ENCODE measurements around the gene GID8.
A peak's percentile ranks its signal among the peaks of the same experiment; 100 is the strongest.

GID8 gene

DNA sequence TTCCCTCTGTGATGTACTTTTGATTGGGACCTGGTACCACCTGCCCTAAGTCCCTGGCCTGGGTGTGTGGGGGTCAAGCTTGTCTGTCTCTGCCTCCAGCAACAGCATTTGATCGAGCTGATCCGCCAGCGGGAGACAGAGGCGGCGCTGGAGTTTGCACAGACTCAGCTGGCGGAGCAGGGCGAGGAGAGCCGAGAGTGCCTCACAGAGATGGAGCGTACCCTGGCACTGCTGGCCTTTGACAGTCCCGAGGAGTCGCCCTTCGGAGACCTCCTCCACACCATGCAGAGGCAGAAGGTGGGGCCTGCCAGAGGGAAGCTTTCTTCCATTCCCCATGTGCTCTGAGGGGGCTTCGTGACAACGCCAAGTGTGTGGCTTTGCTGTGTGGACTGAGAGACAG lies 5.4 kb downstream of the GID8 start:
- no peak for DNase-seq (ENCODE audit: low spot score)

DNA sequence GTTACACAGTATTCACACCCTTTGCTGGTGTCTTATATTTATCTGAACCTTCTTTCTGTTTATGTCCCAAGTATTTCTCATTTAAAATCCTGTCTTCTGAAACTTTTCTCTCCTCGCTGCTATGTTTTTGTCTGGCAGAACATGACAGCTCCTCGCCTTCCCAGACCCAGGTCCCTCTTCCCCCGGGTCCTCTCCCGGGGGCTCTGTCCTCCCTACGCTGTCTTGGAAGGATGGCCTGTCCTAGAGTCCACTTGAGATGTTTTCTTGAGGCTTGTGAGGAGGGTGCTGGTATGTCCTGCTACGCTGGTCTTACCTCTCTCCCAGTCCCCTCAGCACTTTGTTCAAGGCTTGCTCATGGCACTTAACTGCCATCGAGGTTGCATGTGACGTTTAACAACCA lies 6.2 kb downstream of the GID8 start:
- no peak for DNase-seq (ENCODE audit: low spot score)

DNA sequence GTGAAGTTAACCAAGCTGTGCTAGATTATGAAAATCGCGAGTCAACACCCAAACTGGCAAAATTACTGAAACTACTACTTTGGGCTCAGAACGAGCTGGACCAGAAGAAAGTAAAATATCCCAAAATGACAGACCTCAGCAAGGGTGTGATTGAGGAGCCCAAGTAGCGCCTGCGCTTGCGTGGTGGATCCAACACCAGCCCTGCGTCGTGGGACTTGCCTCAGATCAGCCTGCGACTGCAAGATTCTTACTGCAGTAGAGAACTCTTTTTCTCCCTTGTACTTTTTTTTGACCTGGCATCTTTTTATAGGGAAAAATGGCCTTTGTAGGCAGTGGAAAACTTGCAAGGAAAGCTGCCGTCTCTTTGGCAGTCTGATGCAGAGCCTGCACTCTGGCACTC lies 6.8 kb downstream of the GID8 start:
- DNase-seq (ENCODE audit: low spot score) = no peak

DNA sequence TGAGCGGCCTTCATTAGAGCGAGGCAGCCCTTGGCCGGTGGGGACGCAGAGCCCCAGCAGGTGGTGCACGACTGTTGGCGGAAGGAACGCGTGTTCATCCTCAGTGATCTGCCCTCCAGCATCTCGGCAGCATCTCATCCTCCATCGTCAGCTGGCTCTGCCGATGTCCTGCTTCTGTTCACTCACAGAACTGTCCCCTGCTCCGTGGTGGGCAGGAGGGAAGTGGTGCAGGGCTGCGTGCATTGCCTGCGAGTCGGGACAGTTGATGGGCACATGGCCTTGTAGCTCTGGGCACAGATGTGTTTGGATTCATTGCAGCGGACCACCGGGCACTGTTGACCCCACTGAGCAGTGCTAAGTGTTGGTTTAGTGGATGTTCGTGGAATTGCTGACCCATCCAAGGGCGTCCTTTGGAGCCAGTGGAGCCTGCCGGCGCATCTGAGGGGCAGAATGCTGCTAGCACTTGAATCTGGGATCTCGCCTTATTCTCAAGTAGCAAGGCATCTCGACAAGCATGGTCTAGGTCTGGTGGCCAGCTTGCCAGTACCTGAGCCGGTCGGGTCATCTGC lies 7.9 kb downstream of the GID8 start:
- no peak for DNase-seq (ENCODE audit: low spot score)

- no peak for DNase-seq (ENCODE audit: low spot score)
Observed at GRCh38 chr20:62946918-62947317, 9.0 kb downstream of the GID8 start.

- no peak for DNase-seq (ENCODE audit: low spot score)
Observed at GRCh38 chr20:62947532-62948300, 9.8 kb downstream of the GID8 start.

GRCh38 chr20:62949153-62949821 lies 11.3 kb downstream of the GID8 start:
- no peak for DNase-seq (ENCODE audit: low spot score)

DNA sequence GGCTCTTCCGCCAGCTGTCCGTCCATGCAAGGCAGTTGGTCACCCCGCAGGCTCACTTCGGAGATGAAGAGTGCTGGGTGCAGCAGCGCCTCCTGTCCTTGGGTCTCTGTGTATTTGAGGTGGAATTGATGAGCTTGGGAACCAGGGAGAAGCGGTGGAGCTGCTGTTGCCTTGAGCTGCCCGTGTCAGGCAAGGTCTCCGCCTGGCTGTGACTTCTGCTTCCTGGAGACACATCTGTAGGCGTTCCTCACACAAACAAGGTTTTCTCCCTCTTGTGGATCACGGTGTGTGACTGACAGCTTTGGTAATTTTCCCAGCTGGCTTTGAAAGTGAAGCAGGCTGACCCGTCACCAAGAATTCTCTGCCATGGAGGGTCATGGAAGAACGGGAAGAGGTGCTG lies 12.0 kb downstream of the GID8 start:
- DNase-seq (ENCODE audit: low spot score) = no peak

GRCh38 chr20:62950741-62951140 lies 12.8 kb downstream of the GID8 start:
- DNase-seq (ENCODE audit: low spot score) = no peak

- no peak for DNase-seq (ENCODE audit: low spot score)
Observed at GRCh38 chr20:62951143-62951895, 13.4 kb downstream of the GID8 start.

DNA sequence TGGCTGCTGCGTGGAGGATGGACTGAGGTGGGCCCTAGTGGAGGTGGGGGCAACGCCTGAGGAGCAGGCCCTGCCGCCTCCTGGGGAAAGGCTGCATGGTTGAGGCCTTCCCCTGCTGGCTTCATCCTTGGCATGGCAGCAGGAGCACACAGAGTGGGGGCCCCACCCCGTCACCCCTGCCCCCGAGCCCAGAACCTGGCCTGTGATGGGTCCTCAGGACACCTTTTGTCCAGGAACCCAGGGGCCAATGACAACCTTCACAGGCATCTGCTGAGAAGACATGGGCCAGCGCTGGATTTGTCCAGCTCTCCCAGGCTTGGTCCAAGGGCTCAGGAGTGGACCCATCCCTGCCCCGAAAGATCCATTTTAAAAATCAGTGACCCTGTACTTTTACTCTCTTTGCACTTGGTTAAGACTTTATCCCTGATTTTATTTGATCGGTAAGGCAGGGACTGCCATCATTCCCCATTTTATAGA lies 14.0 kb downstream of the GID8 start:
- no peak for DNase-seq (ENCODE audit: low spot score)

GRCh38 chr20:62952373-62952967 lies 14.5 kb downstream of the GID8 start, which contains the start of gene SLC17A9:
Gene SLC17A9, plus strand, starts transcription at chr20:62952709. Its CDS starts 122 bp downstream, at chr20:62952831.
- DNase-seq (ENCODE audit: low spot score) = no peak

DNA sequence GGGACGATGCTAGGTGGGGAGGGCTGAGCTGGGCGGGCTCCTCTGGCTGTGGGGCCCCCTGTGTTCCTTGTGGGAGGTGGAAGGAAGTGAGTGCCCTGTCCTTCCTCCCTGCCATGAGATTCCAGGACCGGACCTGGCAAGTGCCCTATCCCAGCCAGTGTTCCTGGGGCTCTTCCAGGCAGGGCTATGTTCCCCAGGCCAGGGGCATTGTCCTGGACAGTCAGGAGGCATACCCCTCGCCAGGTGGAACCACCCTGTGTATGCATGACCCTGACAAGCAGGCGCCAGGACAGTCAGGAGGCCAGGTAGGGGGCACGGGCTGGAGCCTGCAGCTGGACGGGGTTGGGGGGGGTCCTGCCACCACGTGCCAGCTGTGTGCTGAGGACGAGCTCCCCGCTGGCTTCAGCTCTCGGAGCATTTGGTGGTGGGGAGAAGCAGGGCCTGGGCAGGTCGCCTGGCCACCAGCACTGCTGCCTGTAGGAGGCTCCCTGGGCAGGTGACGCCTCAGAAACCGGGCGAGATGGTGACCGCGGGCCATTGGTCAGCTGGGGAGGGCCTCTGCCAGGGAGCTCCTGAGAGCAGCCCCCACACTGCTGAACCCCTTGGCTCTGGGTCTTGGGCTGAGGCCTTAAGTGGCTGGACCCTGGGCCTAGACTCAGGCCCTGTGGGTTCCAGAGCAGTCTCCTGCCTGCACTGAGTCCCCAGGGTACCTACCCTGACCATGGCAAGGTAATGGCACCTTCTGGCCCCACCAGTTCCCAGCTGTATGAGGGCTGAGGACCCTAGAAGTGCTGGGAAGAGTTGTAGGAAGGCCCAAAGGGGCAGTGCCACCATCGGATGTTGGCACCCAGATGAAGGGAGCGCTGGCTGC lies 15.3 kb downstream of the GID8 start:
- DNase-seq (ENCODE audit: low spot score) = no peak

GRCh38 chr20:62953839-62954703 lies 16.1 kb downstream of the GID8 start:
- peak; percentile 75 for DNase-seq (ENCODE audit: low spot score)

- DNase-seq (ENCODE audit: low spot score) = no peak
Observed at GRCh38 chr20:62955519-62956386, 17.8 kb downstream of the GID8 start.

DNA sequence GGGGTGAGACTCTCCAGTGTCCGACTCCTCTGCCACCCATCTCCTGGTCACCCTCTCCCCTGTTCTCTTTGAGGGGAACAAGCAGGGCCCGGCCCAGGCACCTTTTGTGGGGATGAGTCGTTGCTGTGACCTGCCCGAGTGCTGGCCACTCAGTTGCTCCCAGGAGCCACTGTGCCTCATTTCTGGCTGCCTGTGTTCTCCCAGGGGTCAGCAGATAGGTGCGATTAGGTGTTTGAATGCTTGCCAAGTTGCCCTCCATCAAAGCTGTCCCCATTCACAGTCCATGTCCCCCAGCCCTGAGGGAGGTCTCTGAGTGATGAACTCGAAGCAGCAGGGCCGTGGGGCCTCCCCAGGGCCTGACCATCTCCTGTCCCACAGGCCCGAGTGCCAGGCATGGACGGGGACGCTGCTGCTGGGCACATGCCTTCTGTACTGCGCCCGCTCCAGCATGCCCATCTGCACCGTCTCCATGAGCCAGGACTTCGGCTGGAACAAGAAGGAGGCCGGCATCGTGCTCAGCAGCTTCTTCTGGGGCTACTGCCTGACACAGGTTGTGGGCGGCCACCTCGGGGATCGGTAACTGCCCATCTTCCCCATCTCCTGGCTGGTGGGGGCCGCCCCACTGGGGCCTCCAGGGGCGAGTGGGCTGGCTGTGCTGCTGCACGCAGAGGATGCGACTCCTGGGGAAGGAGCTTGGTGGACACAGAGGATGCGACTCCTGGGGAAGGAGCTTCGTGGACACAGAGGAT lies 18.6 kb downstream of the GID8 start:
- DNase-seq (ENCODE audit: low spot score) = no peak

DNA sequence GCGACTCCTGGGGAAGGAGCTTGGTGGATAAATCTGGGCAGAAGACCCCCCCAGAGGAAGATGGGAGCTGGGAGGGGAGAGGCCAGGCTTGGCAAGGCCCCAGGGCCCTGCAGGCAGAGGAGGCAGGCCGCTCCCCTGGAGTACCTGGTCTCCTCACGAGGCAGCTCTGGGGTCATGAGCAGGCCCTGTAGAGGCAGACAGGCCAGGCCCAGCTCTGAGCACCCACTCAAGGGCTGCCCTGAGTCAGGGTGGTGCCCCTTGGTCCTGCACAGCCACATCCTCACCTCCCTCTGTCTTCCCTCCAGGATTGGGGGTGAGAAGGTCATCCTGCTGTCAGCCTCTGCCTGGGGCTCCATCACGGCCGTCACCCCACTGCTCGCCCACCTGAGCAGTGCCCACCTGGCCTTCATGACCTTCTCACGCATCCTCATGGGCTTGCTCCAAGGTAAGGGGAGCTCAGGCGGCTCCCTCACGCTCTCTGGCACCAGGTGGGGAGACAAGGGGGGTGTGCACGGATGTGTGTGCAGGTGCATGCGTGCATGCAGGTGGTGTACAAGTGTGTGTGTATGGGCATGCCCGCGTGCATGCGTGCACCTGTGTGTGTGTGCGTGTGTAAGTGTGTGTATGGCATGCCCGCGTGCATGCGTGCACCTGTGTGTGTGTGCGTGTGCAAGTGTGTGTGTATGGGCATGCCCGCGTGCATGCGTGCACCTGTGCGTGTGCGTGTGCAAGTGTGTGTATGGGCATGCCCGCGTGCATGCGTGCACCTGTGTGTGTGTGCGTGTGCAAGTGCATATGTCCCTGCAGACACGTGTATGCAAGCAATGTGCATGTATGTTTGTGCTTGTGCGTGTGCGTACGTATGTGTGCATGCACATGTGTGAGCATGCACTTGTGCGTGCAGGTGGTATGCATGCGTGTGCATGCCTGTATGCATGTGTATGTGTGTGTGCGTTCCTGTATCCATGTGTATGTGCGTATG lies 19.5 kb downstream of the GID8 start:
- no peak for DNase-seq (ENCODE audit: low spot score)
